ENCODE measurements around the gene CCNF. TPM values are rescaled to one million over a fixed set of nuclear protein-coding genes. Genes with fewer than 3 reads are reported as not detected.

The CCNF gene
- total and polyA plus RNA-seq, 9 of the 15 experiments (the other 6 are each of a cell fraction or from before 2014, with no cell fraction given), result 4.1 to 70.1 (median 29.5) TPM

GRCh38 chr16:2425008-2425518 lies 4.2 kb upstream of the CCNF start:
- H3K4me3 ChIP-seq, result no peak overlapping the region
- peaks cover 20% of the 10 kb centered on the region for H3K79me2 ChIP-seq (ENCODE audit: control insufficient read depth, insufficient read depth, low read length)
- H3K9me3 ChIP-seq (replicated peaks; ENCODE audit: control insufficient read depth, insufficient read depth, low read depth, low read length), result no peaks in the 10 kb centered on the region
- DNase-seq (ENCODE audit: extremely low read depth in 1 of 4, low spot score in 3 of 4) (peak in 1 of 4 experiments; percentile 8), ATAC-seq (no peak), FAIRE-seq (no peak)
- WGBS (ENCODE audit: insufficient coverage, low coverage, missing lambda C conversion rate), result 54% methylated on average over 7 of the region's 9 CpGs
- H3K4me1 ChIP-seq (replicated peaks in 1 of 2; ENCODE audit: control insufficient read depth in 2 of 2, insufficient read depth in 2 of 2, low read length in 2 of 2), result peaks cover 17 to 30% of the 10 kb centered on the region in 2 experiments; a peak in 4 of 5 replicates
- ChIA-PET POLR2A (interaction anchor here (0.7 to 0.8 kb wide), 2 partner anchors 29 to 173 kb away, joined by 3 to 5 read pairs; no protein-coding TSS in a partner anchor), CTCF (ENCODE audit: low intra/inter-chr PET ratio) (interaction anchor here (0.6 kb wide), 1 partner anchor 84 kb away, joined by 3 read pairs; no protein-coding TSS in a partner anchor)
- intact Hi-C loops (cut with micrococcal nuclease) (no loop called here), in situ Hi-C loops (cut with MboI) (no loop called here)
- no peak overlapping the region for H3K27ac ChIP-seq (ENCODE audit: extremely low read depth, low read depth, low read length)
- H2AFZ ChIP-seq (ENCODE audit: low read depth, low read length), result no peak overlapping the region
- H3K9me1 ChIP-seq (ENCODE audit: control insufficient read depth, insufficient read depth, low read length), result no peaks in the 10 kb centered on the region
- peaks cover under 1% of the 10 kb centered on the region; the same call in 1 of the 3 replicates for H3K36me3 ChIP-seq (ENCODE audit: control insufficient read depth, insufficient read depth, low read length)
- H3K4me2 ChIP-seq (ENCODE audit: insufficient read depth, low read length), result no peak overlapping the region
- BruUV-seq (replicated peaks), result no TSS peak
- no peaks in the 10 kb centered on the region for H3K27me3 ChIP-seq (ENCODE audit: control insufficient read depth in 2 of 2, insufficient read depth in 2 of 2, low read length in 2 of 2)
- TF ChIP-seq RBM25 (IDR thresholded peaks at IDR 0.05; ENCODE audit: low read depth, low read length, severe bottlenecking), result peak; percentile 32
- TF ChIP-seq ZFP36 (IDR thresholded peaks at IDR 0.05; ENCODE audit: low read depth, low read length, partially characterized antibody), result peak; percentile 71
- peak; percentile 41; the same call in 1 of the 2 replicates for TF ChIP-seq BCOR (IDR thresholded peaks at IDR 0.05)
- no peak for TF ChIP-seq NEUROD1 (IDR thresholded peaks at IDR 0.05; ENCODE audit: borderline replicate concordance, low read depth, low read length, partially characterized antibody)
- H3K9ac ChIP-seq (ENCODE audit: insufficient read depth in 1 of 2, low read depth in 2 of 2, low read length in 2 of 2), result peak overlapping the region in 1 of 2 experiments; percentile 69; a peak in 1 of 4 replicates
- H4K20me1 ChIP-seq (replicated peaks; ENCODE audit: control insufficient read depth, insufficient read depth, low read length), result no peaks in the 10 kb centered on the region

Data from K562 (cell line).